Measurements from ENCODE around the gene EPN1. TPM values are rescaled to one million over a fixed set of nuclear protein-coding genes. Genes with fewer than 3 reads are reported as not detected.

The EPN1 gene
- total RNA-seq (2014; rRNA removed; shearing (Covaris generic)), result 156 and 157 TPM in 2 replicates

DNA sequence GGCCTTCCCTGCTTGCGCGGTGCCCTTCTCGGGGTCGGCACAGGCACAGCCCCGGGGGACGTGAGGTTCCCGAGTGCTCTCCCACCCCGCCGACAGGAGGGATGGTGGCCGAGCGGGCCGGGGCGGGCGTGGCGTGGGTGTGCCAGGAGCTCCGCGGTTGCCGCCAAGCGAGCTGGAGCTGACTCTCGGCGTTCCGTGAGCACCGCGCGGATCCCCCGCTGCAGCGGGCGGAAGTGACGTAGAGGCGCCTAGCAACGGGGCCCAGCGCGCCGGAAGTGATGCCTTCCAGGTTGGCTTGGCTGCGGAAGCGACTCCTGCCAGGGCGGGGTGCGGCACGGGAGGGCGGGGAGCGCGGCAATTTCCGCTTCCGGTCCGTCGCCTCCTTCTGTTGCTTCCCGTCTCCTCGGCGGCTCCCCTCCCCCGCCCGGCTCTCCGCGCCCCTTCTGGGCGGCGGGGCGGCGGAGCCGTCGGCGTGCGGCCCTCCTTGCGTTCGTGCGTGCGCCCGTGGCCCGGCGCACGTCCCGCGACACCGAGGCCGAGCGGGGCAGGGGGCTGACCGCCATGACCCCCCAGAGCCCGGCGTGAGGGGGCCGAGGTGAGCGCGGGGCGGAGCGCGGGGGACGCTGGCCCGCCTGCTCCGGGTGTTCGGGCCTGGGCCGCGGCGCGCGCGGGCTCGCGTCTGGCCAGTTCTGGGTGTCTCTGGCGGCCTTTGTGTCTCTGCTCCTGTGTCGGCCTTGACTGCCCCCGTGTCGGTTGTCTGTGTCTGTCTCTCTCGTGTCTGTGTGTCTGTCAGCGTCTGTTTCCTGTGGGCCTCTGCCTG is at the start of gene EPN1:
TSS of gene EPN1 (plus strand) at position 386 of the 820 bp plus-strand sequence. CDS start 3,402 bp downstream, outside the sequence.
- Histone ChIP-seq H3K36me3 (replicated peaks; ENCODE audit: control insufficient read depth, insufficient read depth, low read length) (peaks cover 5% of the 10 kb centered on the region), H3K27me3 (ENCODE audit: control insufficient read depth, insufficient read depth, low read length) (no peaks in the 10 kb centered on the region), H3K4me3 (ENCODE audit: insufficient read depth, low read depth, low read length) (peak within 1 kb of the TSS; percentile 54)
- peak; percentile 99 for DNase-seq

DNA sequence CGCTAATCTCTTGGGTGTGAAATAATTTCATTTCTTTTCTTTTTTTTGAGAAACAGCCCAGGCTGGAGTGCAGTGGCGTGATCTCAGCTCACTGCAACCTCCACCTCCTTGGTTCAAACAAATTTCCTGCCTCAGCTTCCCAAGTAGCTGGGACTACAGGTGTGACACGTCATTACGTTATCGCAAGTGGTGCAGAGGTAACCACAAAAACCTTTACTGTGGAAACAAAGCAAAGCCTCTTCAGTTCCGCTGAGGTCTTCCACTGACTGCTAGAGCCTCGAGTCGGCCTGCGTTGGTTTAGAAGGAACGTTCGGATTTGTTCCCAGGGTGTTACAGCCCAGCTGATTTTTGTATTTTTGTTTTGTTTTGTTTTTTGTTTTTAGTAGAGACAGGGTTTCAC is 48.7 kb upstream of the EPN1 start:
- no peak overlapping the region for H3K4me3 ChIP-seq (ENCODE audit: insufficient read depth, low read depth, low read length)
- no peaks in the 10 kb centered on the region; the same call in 1 of the 2 replicates for H3K36me3 ChIP-seq (replicated peaks; ENCODE audit: control insufficient read depth, insufficient read depth, low read length)
- no peak for DNase-seq
- H3K27me3 ChIP-seq (ENCODE audit: control insufficient read depth, insufficient read depth, low read length), result no peaks in the 10 kb centered on the region

DNA sequence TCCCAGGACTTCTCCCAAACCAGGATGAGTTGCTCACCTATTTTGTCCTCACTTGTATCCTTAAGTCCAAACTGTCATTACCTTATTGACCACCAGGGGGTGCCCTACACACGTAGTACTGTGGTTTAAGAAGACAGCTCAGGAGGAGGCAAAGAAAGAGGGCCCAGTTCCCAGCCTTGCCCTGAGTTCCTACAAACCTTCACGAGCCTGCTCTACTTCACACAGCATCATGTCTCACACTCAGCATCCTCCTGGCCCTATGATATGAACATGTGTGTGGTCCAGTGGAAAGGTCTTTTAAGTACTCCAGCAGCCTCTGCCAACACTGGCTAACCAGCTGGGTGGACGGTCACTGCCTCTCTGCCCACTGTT is 42.6 kb upstream of the EPN1 start:
- Histone ChIP-seq H3K4me3 (ENCODE audit: insufficient read depth, low read depth, low read length) (no peak overlapping the region), H3K27me3 (ENCODE audit: control insufficient read depth, insufficient read depth, low read length) (no peaks in the 10 kb centered on the region), H3K36me3 (replicated peaks; ENCODE audit: control insufficient read depth, insufficient read depth, low read length) (no peaks in the 10 kb centered on the region; the same call in none of the 2 replicates)
- peak; percentile 79 for DNase-seq

DNA sequence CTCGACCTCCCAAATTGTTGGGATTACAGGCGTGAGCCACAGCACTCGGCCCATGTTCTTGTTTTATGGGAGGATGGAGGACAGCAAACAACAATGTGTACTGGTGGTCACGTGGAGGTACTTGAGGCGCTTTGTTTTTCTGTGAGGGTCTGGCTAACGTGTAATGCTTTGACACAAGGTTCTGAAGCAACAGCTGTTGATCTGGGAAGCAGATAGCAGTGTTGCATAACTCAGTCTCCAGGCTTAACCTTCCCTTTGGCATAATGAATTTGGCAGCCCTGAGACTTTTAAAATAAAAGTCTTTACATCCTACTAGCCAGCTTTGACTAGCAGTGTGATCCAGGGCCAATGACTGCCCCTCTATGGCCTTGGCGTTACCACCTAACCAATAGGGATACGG is 41.2 kb upstream of the EPN1 start:
- Histone ChIP-seq H3K27me3 (ENCODE audit: control insufficient read depth, insufficient read depth, low read length) (no peaks in the 10 kb centered on the region), H3K4me3 (ENCODE audit: insufficient read depth, low read depth, low read length) (no peak overlapping the region), H3K36me3 (replicated peaks; ENCODE audit: control insufficient read depth, insufficient read depth, low read length) (no peaks in the 10 kb centered on the region; the same call in none of the 2 replicates)
- peak; percentile 16 for DNase-seq

DNA sequence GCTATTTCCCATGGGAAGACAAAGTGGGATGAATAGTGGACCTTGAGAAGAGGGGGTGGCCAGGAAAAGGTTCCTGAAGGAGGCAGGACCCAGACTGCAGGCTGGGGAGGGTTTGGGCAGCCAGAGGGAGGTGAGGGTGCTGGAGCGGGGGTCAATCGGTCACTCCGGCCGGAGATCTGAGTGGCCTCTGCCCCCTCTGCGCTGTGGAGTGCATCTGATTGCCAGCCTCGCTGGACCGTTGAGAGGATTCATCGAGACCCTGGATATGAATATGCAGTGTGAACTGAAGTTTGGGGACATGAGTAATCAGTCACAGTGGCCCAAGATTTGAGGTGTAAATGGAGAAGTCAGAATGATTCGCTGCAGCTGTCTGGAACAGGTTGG is 39.7 kb upstream of the EPN1 start:
- peak overlapping the region; percentile 92 for H3K4me3 ChIP-seq (ENCODE audit: insufficient read depth, low read depth, low read length)
- DNase-seq, result no peak
- no peaks in the 10 kb centered on the region; the same call in none of the 2 replicates for H3K36me3 ChIP-seq (replicated peaks; ENCODE audit: control insufficient read depth, insufficient read depth, low read length)
- H3K27me3 ChIP-seq (ENCODE audit: control insufficient read depth, insufficient read depth, low read length), result no peaks in the 10 kb centered on the region

DNA sequence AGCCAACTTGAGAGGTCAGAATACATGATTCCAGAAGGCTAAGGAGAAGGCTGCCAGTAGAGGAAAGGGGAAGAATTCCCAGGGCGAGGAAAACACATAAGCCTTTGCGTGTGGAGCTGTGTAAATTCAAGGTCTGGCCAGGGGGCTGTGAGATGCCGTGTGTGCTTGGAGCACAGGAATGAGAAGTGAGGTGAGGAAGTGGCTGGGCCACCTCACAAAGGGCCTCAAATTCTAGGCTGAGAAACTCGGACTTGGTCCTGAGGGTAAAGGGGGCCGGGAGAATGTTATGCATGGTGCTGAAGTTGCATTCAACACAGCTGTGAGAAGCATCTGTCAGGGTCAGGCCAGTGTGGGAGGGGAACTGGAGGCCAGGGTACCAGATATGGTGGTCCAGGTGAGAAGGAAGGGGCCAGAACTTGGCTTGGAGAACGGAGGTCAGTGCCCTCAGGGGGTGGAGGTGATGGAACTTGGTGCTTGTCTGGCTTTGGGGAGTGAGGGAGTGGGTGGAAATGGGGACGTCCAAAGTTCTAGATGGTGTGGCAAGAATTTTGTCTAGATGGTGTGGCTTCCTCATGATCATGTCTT is 39.1 kb upstream of the EPN1 start:
- H3K4me3 ChIP-seq (ENCODE audit: insufficient read depth, low read depth, low read length), result peak overlapping the region; percentile 92
- no peaks in the 10 kb centered on the region for H3K27me3 ChIP-seq (ENCODE audit: control insufficient read depth, insufficient read depth, low read length)
- H3K36me3 ChIP-seq (replicated peaks; ENCODE audit: control insufficient read depth, insufficient read depth, low read length), result no peaks in the 10 kb centered on the region; the same call in none of the 2 replicates
- peak; percentile 17 for DNase-seq

DNA sequence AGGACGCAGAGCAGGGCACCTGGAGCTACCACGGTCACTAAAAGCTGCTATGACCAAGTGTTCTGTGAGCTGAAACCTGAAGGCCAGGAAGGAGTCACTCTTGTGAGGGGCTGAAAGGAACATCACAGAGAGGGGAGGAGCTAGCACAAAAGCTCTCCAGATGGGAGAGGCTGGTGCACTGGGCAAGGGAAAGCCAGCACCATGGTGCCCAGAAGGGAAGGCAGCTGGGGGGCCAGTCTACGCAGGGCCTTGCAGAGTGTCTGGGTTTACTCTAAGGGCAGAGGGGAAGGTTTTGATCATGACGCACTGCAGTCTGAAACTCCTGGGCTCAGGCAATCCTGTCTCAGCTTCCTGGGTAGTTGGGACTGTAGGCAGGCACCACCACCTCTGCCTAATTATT is 38.3 kb upstream of the EPN1 start:
- Histone ChIP-seq H3K27me3 (ENCODE audit: control insufficient read depth, insufficient read depth, low read length) (no peaks in the 10 kb centered on the region), H3K4me3 (ENCODE audit: insufficient read depth, low read depth, low read length) (no peak overlapping the region), H3K36me3 (replicated peaks; ENCODE audit: control insufficient read depth, insufficient read depth, low read length) (no peaks in the 10 kb centered on the region; the same call in none of the 2 replicates)
- DNase-seq, result no peak

DNA sequence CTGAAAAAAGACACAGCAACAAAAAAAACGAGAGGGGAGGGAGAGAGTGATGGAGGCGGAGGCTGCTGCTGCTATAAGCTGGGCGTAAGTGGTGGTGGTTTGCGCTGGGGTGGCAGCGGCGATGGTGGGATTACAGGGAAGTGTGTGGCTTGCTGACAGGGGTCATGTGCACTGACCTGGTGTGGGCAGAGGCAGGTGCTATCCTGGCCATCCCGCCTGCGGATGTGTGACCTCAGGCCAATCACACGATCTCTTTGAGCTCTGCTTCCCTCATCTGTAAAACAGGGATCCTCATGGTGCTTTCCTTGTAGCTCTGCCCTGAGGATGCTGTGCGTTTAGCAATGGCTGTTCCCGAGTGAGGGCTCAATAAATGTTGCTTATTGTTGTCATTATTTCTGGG is 37.5 kb upstream of the EPN1 start:
- Histone ChIP-seq H3K36me3 (replicated peaks; ENCODE audit: control insufficient read depth, insufficient read depth, low read length) (no peaks in the 10 kb centered on the region; the same call in none of the 2 replicates), H3K4me3 (ENCODE audit: insufficient read depth, low read depth, low read length) (no peak overlapping the region), H3K27me3 (ENCODE audit: control insufficient read depth, insufficient read depth, low read length) (no peaks in the 10 kb centered on the region)
- DNase-seq, result no peak

DNA sequence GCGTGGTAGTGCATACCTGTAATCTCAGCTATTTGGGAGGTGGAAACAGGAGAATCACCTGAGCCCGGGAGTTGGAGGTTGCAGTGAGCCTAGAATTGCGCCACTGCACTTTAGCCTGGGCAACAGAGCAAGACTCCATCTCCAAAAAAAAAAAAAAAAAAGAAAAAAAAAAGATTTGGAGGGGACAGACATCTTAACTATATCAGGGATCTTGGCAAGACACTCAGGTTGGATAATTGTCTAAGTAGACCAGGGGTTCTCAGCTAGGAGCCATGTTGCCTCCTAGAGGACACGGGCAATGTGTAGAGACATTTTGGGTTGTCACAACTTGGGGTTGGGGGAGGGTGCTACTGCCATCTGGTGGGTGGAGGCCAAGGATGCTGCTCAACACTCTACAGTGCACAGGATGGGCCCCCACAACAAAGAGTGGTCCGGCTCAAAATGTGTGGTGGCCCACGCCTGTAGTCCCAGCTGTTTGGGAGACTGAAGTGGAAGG is 36.1 kb upstream of the EPN1 start:
- Histone ChIP-seq H3K4me3 (ENCODE audit: insufficient read depth, low read depth, low read length) (no peak overlapping the region), H3K27me3 (ENCODE audit: control insufficient read depth, insufficient read depth, low read length) (no peaks in the 10 kb centered on the region), H3K36me3 (replicated peaks; ENCODE audit: control insufficient read depth, insufficient read depth, low read length) (no peaks in the 10 kb centered on the region; the same call in none of the 2 replicates)
- DNase-seq, result peak; percentile 69

DNA sequence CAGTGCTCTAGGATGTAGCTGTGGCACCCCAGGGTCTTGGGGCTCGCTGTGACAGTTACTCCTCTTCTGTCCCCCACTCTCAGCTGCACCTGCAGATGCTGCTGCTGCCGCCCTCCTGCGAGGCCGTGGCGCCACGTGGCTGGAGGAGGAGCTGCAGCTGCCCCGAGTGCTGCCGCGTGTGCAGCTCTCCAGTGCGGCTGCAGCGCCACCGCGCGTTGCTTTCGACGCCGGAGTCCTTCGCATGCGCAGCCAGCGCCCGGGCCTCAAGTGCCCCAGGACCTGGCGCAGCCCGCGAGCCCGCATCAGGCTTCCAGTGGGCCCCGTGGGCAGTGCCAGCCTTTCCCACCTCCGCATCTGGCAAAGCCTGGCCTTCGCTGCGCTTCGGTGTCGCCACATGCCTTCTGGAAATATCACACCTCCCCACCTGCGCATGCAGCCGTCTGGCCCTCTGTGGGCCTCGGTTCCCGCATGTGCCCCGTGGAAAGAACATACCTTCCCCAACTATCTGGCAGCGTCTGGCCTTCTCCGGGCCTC is 34.9 kb upstream of the EPN1 start:
- peak; percentile 76 for DNase-seq
- Histone ChIP-seq H3K36me3 (replicated peaks; ENCODE audit: control insufficient read depth, insufficient read depth, low read length) (peaks cover 5% of the 10 kb centered on the region), H3K4me3 (ENCODE audit: insufficient read depth, low read depth, low read length) (peak overlapping the region; percentile 81), H3K27me3 (ENCODE audit: control insufficient read depth, insufficient read depth, low read length) (no peaks in the 10 kb centered on the region)

DNA sequence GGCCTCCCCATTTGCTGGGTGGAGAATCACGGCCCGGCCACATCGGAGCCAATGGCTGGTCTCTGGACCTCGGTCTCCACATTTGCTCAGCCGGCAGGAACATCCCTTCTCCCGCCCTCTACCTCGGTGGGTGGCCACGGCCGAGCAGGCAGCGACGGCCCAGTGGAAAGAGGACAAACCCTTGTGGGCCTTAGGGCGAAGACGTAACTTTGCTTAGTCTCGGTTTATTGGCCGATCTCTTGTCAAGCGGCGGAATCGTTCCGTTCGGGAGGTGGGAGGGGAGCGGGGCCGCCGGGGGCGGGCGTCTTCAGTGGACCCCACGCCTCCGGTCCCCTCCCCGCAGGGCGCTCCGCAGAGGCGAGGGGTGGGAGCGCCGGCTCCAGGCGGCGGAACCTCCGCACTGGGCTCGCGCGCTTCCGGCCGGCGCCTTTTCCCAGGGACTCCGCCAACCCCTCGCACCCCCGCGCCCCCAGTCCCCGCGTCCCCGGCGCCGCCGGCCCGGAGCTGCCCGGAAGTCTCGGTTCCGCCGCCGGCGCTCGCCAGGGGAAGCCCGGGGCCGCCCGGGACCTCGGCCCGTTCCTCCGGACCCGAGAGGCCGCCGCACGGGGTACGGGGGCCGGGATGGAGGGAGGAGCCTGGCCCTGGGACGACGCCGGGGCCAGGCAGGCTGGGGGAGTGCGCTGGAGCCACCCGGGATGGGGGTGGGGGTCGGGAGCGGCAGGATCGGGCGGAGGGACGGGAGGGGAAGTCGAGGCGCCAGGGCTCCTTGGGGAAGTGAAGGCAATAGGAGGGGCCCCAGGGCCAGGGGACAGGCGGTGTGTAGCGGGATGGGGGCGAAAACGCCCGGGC is 34.2 kb upstream of the EPN1 start, which contains the start of gene ZNF580:
TSS of gene ZNF580 (plus strand) at position 426 of the 849 bp plus-strand sequence. CDS start 1,507 bp downstream, outside the sequence.
- H3K36me3 ChIP-seq (replicated peaks; ENCODE audit: control insufficient read depth, insufficient read depth, low read length), result peaks cover 10% of the 10 kb centered on the region
- DNase-seq, result peak; percentile 96
- H3K4me3 ChIP-seq (ENCODE audit: insufficient read depth, low read depth, low read length), result peak within 1 kb of the TSS; percentile 81
- H3K27me3 ChIP-seq (ENCODE audit: control insufficient read depth, insufficient read depth, low read length), result no peaks in the 10 kb centered on the region

DNA sequence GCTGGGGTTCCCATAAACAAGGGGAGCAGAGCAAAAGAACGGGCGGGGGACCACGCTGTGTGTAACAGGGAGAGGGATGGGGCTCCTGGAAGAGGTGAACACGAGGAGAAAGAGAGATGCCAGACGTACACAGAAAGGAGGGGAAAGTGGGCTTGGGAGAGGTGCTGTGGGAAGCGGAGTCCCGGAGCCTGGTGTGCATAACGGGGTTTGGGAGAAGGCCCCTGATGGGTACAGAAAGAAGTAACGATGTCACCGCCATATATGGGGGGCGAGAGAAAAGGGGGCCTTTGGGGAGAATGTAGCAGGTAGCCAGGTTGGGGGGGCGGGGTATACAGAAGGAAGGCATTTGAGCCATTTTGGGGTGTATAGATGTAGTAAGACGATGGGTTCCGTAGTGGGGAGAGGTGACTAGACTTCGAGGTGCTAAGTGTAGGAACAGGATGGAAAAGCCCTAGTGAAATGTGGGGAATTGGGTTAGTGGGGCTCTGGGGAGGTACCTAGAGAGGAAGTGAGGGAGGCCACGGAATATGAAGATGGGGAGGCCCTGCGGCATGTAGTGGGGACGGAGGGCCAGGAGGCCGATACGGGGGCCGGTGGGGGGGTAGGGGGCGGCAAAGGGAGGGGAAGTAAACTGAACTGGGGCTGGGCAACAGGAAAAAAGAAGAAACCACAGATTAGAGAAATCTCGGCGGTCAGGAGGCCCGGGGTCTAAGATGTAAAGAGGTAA is 33.4 kb upstream of the EPN1 start:
- Histone ChIP-seq H3K4me3 (ENCODE audit: insufficient read depth, low read depth, low read length) (peak overlapping the region; percentile 81), H3K36me3 (replicated peaks; ENCODE audit: control insufficient read depth, insufficient read depth, low read length) (peaks cover 10% of the 10 kb centered on the region), H3K27me3 (ENCODE audit: control insufficient read depth, insufficient read depth, low read length) (no peaks in the 10 kb centered on the region)
- DNase-seq, result peak; percentile 73

DNA sequence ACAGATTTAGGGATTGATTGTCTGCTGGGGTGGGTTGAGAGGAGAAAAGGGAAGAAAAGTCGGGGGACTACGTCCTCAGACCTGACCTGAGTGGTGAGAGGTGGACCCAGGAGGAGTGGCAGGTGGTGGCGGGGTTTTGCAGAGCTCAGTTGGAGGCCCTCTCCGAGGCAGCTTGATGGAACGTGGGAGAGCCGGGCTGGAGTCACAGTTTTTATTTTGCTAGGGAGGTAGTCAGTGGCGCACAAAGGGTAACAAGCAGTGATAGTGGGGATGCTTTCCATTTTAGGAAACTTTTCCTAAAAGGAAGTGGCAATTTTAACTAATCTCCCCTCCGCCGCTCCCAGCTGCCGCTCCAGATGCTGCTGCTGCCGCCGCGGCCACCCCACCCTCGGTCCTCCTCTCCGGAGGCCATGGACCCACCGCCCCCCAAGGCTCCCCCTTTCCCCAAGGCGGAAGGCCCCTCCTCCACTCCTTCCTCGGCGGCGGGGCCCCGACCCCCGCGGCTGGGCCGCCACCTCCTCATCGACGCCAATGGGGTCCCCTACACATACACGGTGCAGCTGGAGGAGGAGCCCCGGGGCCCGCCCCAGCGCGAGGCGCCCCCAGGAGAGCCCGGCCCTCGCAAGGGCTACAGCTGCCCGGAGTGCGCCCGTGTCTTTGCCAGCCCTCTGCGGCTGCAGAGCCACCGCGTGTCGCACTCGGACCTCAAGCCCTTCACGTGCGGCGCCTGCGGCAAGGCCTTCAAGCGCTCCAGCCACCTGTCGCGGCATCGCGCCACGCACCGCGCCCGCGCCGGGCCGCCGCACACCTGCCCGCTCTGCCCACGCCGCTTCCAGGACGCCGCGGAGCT is 32.6 kb upstream of the EPN1 start:
- peak; percentile 87 for DNase-seq
- Histone ChIP-seq H3K27me3 (ENCODE audit: control insufficient read depth, insufficient read depth, low read length) (no peaks in the 10 kb centered on the region), H3K4me3 (ENCODE audit: insufficient read depth, low read depth, low read length) (peak overlapping the region; percentile 81), H3K36me3 (replicated peaks; ENCODE audit: control insufficient read depth, insufficient read depth, low read length) (peaks cover 10% of the 10 kb centered on the region)
